ENCODE data around the gene RDH13. TPM values are rescaled to one million over a fixed set of nuclear protein-coding genes. Genes with fewer than 3 reads are reported as not detected.
"Not testable (repeated sequence)": the region's sequence is repeated elsewhere in the genome, so short reads cannot be mapped to it uniquely, and the experiment has no call there.

The RDH13 gene
- total RNA-seq, 1 experiment from 2014 or later, result 31.1 TPM

DNA sequence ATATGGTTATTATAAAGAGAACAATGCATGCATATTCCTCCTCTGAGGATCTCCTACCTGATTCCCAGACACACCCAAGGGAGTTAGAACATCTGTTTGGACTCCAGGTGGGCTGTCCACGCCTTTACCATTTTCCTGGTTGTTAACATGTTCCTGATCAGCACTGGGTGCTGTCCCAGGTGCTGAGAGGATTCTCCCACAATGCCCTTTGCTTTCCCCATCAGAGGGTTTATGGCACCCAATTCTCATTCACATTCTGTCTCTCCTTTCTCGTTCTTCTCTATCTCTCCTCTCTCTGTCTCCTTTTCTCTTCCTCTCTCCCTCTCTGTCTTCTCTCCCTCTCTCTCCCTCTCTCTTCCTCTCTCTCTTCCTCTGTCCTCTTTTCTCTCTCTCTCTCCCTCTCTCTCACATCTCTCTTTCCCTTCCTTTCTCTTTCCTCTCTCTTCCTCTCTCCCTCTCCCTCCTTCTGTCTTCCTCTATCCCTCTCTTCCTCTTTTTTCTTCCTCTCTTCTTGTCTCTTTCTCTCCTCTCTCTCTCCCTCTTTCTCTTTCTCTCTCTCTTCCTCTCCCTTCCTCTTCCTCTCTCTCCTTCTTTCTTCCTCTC is 3.3 kb upstream of the RDH13 start:
- H3K9ac ChIP-seq (ENCODE audit: low read length), result no peak overlapping the region
- CTCF ChIA-PET, result no interaction called here
- H3K27me3 ChIP-seq (ENCODE audit: insufficient read depth, low read length), result no peaks in the 10 kb centered on the region
- BruUV-seq (replicated peaks), result no TSS peak
- no peak for ATAC-seq
- no peak overlapping the region for H3K27ac ChIP-seq (ENCODE audit: low read depth, low read length)
- DNase-seq (ENCODE audit: low read depth, low spot score), result no peak
- no peak overlapping the region for H3K4me3 ChIP-seq (replicated peaks in 1 of 2; ENCODE audit: low read depth in 1 of 2, low read length in 2 of 2)
- H3K4me2 ChIP-seq (ENCODE audit: low read length), result no peak overlapping the region
- no peaks in the 10 kb centered on the region for H3K9me3 ChIP-seq (ENCODE audit: control insufficient read depth in 1 of 2, insufficient read depth in 1 of 2, low read depth in 1 of 2, low read length in 2 of 2)
- RAD21 ChIA-PET (ENCODE audit: low non-redundant PET in 1 of 2, low total read pairs in 2 of 2, uncharacterized antibody in 2 of 2, unreplicated experiment in 2 of 2), result no interaction called here
- H3K79me2 ChIP-seq (ENCODE audit: insufficient read depth, low read length), result peaks cover 17% of the 10 kb centered on the region
- H3K36me3 ChIP-seq (ENCODE audit: control insufficient read depth in 1 of 2, insufficient read depth in 2 of 2, low read length in 2 of 2), result peaks cover 0 to 2% of the 10 kb centered on the region in 2 experiments; a peak in 1 of 4 replicates
- H2AFZ ChIP-seq (ENCODE audit: low read depth, low read length, poor library complexity, severe bottlenecking), result no peak overlapping the region
- H3K4me1 ChIP-seq (ENCODE audit: control insufficient read depth in 1 of 2, insufficient read depth in 2 of 2, low read length in 2 of 2), result peaks cover 22 to 38% of the 10 kb centered on the region in 2 experiments
- POLR2A ChIA-PET, result no interaction called here
- intact Hi-C loops (cut with micrococcal nuclease), result no loop called here
- no peaks in the 10 kb centered on the region for H3K9me2 ChIP-seq (ENCODE audit: insufficient read depth)
- TF ChIP-seq, protein P1, sequence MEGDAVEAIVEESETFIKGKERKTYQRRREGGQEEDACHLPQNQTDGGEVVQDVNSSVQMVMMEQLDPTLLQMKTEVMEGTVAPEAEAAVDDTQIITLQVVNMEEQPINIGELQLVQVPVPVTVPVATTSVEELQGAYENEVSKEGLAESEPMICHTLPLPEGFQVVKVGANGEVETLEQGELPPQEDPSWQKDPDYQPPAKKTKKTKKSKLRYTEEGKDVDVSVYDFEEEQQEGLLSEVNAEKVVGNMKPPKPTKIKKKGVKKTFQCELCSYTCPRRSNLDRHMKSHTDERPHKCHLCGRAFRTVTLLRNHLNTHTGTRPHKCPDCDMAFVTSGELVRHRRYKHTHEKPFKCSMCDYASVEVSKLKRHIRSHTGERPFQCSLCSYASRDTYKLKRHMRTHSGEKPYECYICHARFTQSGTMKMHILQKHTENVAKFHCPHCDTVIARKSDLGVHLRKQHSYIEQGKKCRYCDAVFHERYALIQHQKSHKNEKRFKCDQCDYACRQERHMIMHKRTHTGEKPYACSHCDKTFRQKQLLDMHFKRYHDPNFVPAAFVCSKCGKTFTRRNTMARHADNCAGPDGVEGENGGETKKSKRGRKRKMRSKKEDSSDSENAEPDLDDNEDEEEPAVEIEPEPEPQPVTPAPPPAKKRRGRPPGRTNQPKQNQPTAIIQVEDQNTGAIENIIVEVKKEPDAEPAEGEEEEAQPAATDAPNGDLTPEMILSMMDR (IDR thresholded peaks at IDR 0.05 in 2 of 3, conservative IDR thresholded peaks at IDR 0.05 in 1 of 3; ENCODE audit: borderline replicate concordance in 1 of 3, insufficient read depth in 1 of 3, low read depth in 2 of 3, low read length in 2 of 3), result no peak
- no peak for TF ChIP-seq POLR2A (IDR thresholded peaks at IDR 0.05; ENCODE audit: borderline replicate concordance, extremely low read depth, insufficient read depth, insufficient read length)
- TF ChIP-seq EGR1 (IDR thresholded peaks at IDR 0.05; ENCODE audit: low read depth), result no peak
- TF ChIP-seq, protein P2, sequence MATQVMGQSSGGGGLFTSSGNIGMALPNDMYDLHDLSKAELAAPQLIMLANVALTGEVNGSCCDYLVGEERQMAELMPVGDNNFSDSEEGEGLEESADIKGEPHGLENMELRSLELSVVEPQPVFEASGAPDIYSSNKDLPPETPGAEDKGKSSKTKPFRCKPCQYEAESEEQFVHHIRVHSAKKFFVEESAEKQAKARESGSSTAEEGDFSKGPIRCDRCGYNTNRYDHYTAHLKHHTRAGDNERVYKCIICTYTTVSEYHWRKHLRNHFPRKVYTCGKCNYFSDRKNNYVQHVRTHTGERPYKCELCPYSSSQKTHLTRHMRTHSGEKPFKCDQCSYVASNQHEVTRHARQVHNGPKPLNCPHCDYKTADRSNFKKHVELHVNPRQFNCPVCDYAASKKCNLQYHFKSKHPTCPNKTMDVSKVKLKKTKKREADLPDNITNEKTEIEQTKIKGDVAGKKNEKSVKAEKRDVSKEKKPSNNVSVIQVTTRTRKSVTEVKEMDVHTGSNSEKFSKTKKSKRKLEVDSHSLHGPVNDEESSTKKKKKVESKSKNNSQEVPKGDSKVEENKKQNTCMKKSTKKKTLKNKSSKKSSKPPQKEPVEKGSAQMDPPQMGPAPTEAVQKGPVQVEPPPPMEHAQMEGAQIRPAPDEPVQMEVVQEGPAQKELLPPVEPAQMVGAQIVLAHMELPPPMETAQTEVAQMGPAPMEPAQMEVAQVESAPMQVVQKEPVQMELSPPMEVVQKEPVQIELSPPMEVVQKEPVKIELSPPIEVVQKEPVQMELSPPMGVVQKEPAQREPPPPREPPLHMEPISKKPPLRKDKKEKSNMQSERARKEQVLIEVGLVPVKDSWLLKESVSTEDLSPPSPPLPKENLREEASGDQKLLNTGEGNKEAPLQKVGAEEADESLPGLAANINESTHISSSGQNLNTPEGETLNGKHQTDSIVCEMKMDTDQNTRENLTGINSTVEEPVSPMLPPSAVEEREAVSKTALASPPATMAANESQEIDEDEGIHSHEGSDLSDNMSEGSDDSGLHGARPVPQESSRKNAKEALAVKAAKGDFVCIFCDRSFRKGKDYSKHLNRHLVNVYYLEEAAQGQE (IDR thresholded peaks at IDR 0.05; ENCODE audit: low read depth), result no peak; the same call in 1 of the 2 replicates
- no peak for TF ChIP-seq CEBPB (IDR thresholded peaks at IDR 0.05; ENCODE audit: low read depth)
- TF ChIP-seq YY1 (IDR thresholded peaks at IDR 0.05; ENCODE audit: extremely low read depth, insufficient replicate concordance, low read depth, low read length), result no peak
- TF ChIP-seq ELF1 (IDR thresholded peaks at IDR 0.05; ENCODE audit: borderline replicate concordance, low read depth), result no peak
- TF ChIP-seq TCF7L2 (IDR thresholded peaks at IDR 0.05; ENCODE audit: borderline replicate concordance, extremely low read depth, insufficient read depth, insufficient read length), result no peak
- no peak for TF ChIP-seq FOSL1 (IDR thresholded peaks at IDR 0.05; ENCODE audit: low read depth)
- no peak for TF ChIP-seq SIN3A (IDR thresholded peaks at IDR 0.05; ENCODE audit: low read depth)
- TF ChIP-seq EZH2phosphoT487 (IDR thresholded peaks at IDR 0.05; ENCODE audit: borderline replicate concordance), result no peak
- TF ChIP-seq SRF (IDR thresholded peaks at IDR 0.05; ENCODE audit: low read depth), result no peak
- TF ChIP-seq RAD21 (IDR thresholded peaks at IDR 0.05; ENCODE audit: low read depth), result no peak
- TF ChIP-seq EZH2 (IDR thresholded peaks at IDR 0.05), result no peak
- H4K20me1 ChIP-seq (ENCODE audit: insufficient read depth), result no peaks in the 10 kb centered on the region

DNA sequence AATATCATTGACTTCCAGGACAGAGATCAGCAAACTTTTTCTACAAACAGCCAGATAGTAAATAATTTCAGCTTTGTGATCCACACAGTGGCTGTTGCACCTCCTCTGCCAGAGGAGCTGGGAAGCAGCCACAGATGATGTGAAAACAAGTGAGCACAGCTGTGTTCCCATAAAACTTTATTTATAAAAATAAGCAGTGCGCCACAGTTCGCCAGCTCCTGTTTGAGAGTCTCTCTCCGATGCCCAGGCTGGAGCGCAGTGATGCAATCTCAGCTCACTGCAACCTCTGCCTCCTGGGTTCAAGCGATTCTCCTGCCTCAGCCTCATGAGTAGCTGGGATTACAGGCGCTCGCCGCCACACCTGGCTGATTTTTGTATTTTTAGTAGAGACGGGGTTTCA is 2.6 kb upstream of the RDH13 start:
- DNase-seq (ENCODE audit: low read depth, low spot score); BruUV-seq (replicated peaks); H3K27me3 ChIP-seq (ENCODE audit: insufficient read depth, low read length); H2AFZ ChIP-seq (ENCODE audit: low read depth, low read length, poor library complexity, severe bottlenecking); H4K20me1 ChIP-seq (ENCODE audit: insufficient read depth); RAD21 ChIA-PET (ENCODE audit: low non-redundant PET in 1 of 2, low total read pairs in 2 of 2, uncharacterized antibody in 2 of 2, unreplicated experiment in 2 of 2); CTCF ChIA-PET; POLR2A ChIA-PET; H3K4me3 ChIP-seq (replicated peaks in 1 of 2; ENCODE audit: low read depth in 1 of 2, low read length in 2 of 2); H3K9ac ChIP-seq (ENCODE audit: low read length); H3K4me2 ChIP-seq (ENCODE audit: low read length); H3K36me3 ChIP-seq (ENCODE audit: control insufficient read depth in 1 of 2, insufficient read depth in 2 of 2, low read length in 2 of 2); ATAC-seq; H3K27ac ChIP-seq (ENCODE audit: low read depth, low read length); H3K9me3 ChIP-seq (ENCODE audit: control insufficient read depth in 1 of 2, insufficient read depth in 1 of 2, low read depth in 1 of 2, low read length in 2 of 2); H3K9me2 ChIP-seq (ENCODE audit: insufficient read depth); intact Hi-C loops (cut with micrococcal nuclease): not testable (repeated sequence)
- Histone ChIP-seq H3K79me2 (ENCODE audit: insufficient read depth, low read length) (peaks cover 24% of the 10 kb centered on the region), H3K4me1 (ENCODE audit: control insufficient read depth in 1 of 2, insufficient read depth in 2 of 2, low read length in 2 of 2) (peaks cover 15 to 32% of the 10 kb centered on the region in 2 experiments)

All from HCT116 (cell line).